NOMO-1 treated with dmso at 0.1 percent for 144 hours (cell line): ENCODE data around the gene LPO.
A peak's percentile ranks its signal among the peaks of the same experiment; 100 is the strongest.

Experiments used
- DNase-seq: peaks from one replicate; lab custom pipeline; 2025; ENCODE audit not compliant: unreplicated experiment; lab: John Stamatoyannopoulos, UW

The LPO gene

GRCh38 chr17:58277107-58277801 lies 38.9 kb downstream of the LPO start:
- no peak for DNase-seq

- no peak for DNase-seq
Measured at GRCh38 chr17:58277802-58278595, 39.6 kb downstream of the LPO start.

- DNase-seq, result no peak
Measured at GRCh38 chr17:58278661-58279015, 40.3 kb downstream of the LPO start.

GRCh38 chr17:58279016-58279711 lies 40.8 kb downstream of the LPO start:
- DNase-seq, result no peak

GRCh38 chr17:58279736-58280479 lies 41.5 kb downstream of the LPO start:
- DNase-seq, result peak; percentile 23

GRCh38 chr17:58280480-58281217 lies 42.3 kb downstream of the LPO start, which contains the start of gene MPO:
Gene MPO, minus strand, starts transcription at chr17:58280935. Its CDS starts 177 bp downstream, at chr17:58280758.
- DNase-seq, result peak; percentile 81

GRCh38 chr17:58281511-58282011 lies 43.2 kb downstream of the LPO start:
- peak; percentile 98 for DNase-seq

- no peak for DNase-seq
Measured at GRCh38 chr17:58282442-58282841, 44.1 kb downstream of the LPO start.

GRCh38 chr17:58283674-58284612 lies 45.6 kb downstream of the LPO start:
- DNase-seq, result no peak

- DNase-seq, result peak; percentile 97
Measured at GRCh38 chr17:58284613-58285421, 46.4 kb downstream of the LPO start.

GRCh38 chr17:58285422-58285810 lies 47.0 kb downstream of the LPO start:
- DNase-seq, result no peak

- no peak for DNase-seq
Measured at GRCh38 chr17:58289869-58290268, 51.5 kb downstream of the LPO start.

- no peak for DNase-seq
Measured at GRCh38 chr17:58291246-58291645, 52.9 kb downstream of the LPO start.

GRCh38 chr17:58294034-58294433 lies 55.6 kb downstream of the LPO start:
- no peak for DNase-seq

GRCh38 chr17:58300336-58300735 lies 62.0 kb downstream of the LPO start:
- no peak for DNase-seq

GRCh38 chr17:58301504-58302150 lies 63.2 kb downstream of the LPO start:
- no peak for DNase-seq

GRCh38 chr17:58302171-58302918 lies 64.0 kb downstream of the LPO start:
- DNase-seq, result no peak
